GM19328 (cell line): ENCODE data around the gene ZSCAN25.
"Not testable (repeated sequence)": the region's sequence is repeated elsewhere in the genome, so short reads cannot be mapped to it uniquely, and the experiment has no call there.

Source experiments
- ATAC-seq: cut with Tn5 transposase; IDR thresholded peaks from one replicate; pipeline ENCODE4 v1.9.1; 2021; ENCODE audit warnings: mild to moderate bottlenecking, moderate library complexity; ENCODE audit not compliant: unreplicated experiment

Gene ZSCAN25

GRCh38 chr7:99644431-99644830 is 27.7 kb downstream of the ZSCAN25 start:
- ATAC-seq = no peak

- no peak for ATAC-seq
Observed at GRCh38 chr7:99645590-99645989, 28.8 kb downstream of the ZSCAN25 start.

- no peak for ATAC-seq
Observed at GRCh38 chr7:99648843-99649242, 32.1 kb downstream of the ZSCAN25 start.

GRCh38 chr7:99651290-99651689 is 34.5 kb downstream of the ZSCAN25 start:
- no peak for ATAC-seq

- no peak for ATAC-seq
Observed at GRCh38 chr7:99652671-99653070, 35.9 kb downstream of the ZSCAN25 start.

- ATAC-seq = not testable (repeated sequence)
Observed at GRCh38 chr7:99653269-99653668, 36.5 kb downstream of the ZSCAN25 start.

GRCh38 chr7:99653754-99654153 is 37.0 kb downstream of the ZSCAN25 start:
- ATAC-seq = no peak

GRCh38 chr7:99654626-99655025 is 37.9 kb downstream of the ZSCAN25 start:
- not testable (repeated sequence) for ATAC-seq

GRCh38 chr7:99657879-99658278 is 41.1 kb downstream of the ZSCAN25 start:
- ATAC-seq = not testable (repeated sequence)

- no peak for ATAC-seq
Observed at GRCh38 chr7:99665312-99666012, 48.7 kb downstream of the ZSCAN25 start.

GRCh38 chr7:99666013-99666395 is 49.3 kb downstream of the ZSCAN25 start:
- no peak for ATAC-seq

- ATAC-seq = no peak
Observed at GRCh38 chr7:99667179-99667578, 50.4 kb downstream of the ZSCAN25 start.

GRCh38 chr7:99668541-99668940 is 51.8 kb downstream of the ZSCAN25 start:
- no peak for ATAC-seq

- no peak for ATAC-seq
Observed at GRCh38 chr7:99669782-99670181, 53.0 kb downstream of the ZSCAN25 start.

GRCh38 chr7:99672573-99672972 is 55.8 kb downstream of the ZSCAN25 start:
- no peak for ATAC-seq

- ATAC-seq = no peak
Observed at GRCh38 chr7:99674995-99675742, 58.4 kb downstream of the ZSCAN25 start.

- no peak for ATAC-seq
Observed at GRCh38 chr7:99677013-99677647, 60.4 kb downstream of the ZSCAN25 start.

GRCh38 chr7:99677648-99678045 is 60.9 kb downstream of the ZSCAN25 start:
- no peak for ATAC-seq

- ATAC-seq = no peak
Observed at GRCh38 chr7:99679032-99679399, 62.3 kb downstream of the ZSCAN25 start.

- ATAC-seq = no peak
Observed at GRCh38 chr7:99679400-99680191, 62.9 kb downstream of the ZSCAN25 start, which contains the start of gene CYP3A5. CYP3A5 (minus strand) TSS chr7:99679996; CDS start chr7:99679896, 100 bp downstream.
